Measurements from ENCODE around the gene MYO1D.
"Not testable (repeated sequence)": the region's sequence is repeated elsewhere in the genome, so short reads cannot be mapped to it uniquely, and the experiment has no call there.

The MYO1D gene

DNA sequence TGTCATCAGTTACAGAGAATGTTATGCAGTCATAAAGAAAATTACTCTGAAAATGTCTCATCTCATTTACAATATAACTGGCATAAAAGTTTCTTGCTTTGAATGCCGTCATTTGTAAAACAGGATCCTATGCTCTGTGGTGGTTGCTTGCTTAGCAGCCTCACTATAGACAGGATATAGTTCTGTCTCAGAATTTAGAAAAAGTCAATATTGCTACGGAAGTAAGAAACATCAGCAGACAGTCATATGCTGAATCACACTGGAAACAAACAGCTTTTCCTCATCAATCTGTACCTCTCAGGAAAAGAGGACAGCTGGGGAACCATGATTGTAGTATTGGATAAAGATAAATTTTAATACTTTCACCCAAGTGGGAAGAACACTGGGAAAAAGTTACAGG, 105.5 kb downstream of the MYO1D start:
- no peak for DNase-seq

- DNase-seq = no peak
Observed at GRCh38 chr17:32769846-32770245, 107.1 kb downstream of the MYO1D start.

DNA sequence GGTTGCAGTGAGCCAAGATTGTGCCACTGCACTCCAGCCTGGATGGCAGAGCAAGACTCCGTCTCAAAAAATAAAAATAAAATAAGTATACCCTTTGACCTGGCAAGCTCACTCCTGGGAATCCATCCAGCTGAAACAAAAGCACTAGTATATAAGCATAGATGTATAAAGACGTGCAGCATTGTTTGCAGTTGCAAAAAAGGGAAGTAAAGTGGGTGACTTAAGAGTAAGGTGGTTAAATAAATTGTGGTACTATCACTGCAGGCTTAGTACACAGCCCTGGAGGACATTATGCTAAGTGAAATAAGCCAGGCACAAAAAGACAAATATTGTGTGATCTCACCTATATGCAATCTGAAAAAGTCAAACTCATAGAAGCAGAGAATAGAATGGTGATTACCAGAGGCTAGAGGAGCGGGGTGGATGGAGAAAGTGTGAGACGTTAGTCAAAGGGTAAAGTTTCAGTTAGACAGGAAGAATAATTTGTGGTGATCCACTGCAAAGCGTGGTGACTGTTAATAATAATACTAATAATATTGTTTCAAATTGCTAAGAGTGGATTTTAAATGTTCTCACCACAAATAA, 113.0 kb downstream of the MYO1D start:
- no peak for DNase-seq

DNA sequence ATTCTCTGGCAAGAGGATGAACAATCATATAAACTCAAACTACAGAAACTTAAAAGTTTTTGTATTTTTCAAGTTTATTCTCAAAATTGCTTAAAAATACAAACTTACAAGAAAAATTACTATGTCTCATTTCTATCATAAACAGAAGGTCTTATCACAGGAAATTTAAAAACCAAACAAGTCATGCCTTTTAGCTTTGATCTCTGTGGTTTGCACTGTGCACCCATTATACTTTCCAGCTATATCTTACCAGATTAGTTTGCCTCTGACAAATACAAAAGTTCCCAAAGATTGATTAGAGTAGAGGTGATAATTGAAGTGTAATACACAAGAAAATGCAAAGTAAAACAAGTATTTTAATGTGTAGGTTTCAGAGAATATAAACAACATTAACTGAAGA, 117.4 kb downstream of the MYO1D start:
- no peak for DNase-seq

- DNase-seq = no peak
Observed at GRCh38 chr17:32757963-32758362, 119.0 kb downstream of the MYO1D start.

DNA sequence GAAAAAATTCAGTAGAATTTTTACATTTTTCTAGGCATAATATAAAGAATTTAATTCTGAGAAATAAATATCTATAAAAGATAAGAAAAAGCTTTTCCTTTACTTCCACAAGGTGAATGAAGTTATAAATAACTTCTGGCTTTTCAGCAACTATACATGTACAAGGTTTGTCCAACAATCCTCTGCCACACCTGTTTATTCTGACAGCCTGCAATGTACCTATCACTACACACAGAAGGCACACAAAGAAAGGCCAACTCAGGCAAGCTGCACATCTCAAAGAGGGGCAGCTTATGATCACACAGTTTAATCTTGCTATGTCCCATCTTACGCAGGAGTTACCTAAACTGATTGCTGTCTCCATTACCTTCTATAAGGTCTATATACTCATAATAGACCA, 120.2 kb downstream of the MYO1D start:
- DNase-seq = no peak

DNA sequence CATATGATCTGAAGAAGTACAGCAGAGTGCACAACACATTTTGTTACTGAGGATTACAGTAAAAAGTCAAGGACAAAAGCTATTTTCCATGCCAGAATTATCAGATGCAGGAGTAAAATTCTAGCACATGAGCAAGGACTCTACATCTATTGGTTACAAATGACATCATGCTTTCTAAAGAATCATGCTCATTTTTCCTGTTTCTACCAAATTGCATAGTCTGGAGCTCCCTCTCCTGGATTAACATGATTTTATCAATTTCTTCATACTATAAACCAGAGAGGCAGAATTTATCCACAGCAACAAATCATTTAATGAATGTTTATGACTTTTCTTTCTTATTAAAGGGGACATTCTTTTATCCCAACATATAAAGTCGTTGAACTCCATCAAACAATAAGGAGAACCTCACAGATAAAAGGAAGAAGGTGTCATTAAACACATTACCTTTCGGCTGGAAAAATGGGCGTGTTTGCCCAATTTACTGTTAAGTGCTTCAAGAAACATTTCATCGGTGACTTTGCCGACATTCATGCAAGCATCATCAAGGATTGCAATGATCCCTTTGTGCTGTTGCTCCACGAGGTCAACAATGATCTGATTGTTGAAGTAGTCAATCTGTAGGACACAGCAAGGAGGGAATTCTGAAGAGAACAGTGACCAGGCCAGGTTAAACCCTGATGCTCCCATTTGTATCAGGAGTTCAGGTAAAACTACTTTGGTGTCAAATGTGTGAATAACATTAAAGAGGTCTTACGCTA, 121.7 kb downstream of the MYO1D start:
- DNase-seq = no peak

DNA sequence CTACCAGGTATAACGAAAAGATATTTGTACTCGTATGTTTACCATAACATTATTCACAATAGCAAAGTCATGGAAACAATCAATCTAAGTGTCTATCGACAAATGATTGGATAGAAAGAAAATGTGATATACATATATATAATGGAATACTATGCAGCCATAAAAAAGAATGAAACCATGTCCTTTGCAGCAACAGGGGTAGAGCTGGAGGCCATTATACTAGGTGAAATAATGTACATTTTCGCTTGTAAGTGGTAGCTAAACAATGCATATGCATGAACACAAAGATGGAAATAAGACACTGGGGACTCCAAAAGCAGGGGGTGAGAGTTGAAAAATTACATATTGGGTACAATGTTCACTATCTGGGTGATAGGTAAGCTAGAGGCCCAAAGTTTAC, 124.0 kb downstream of the MYO1D start:
- DNase-seq = no peak

DNA sequence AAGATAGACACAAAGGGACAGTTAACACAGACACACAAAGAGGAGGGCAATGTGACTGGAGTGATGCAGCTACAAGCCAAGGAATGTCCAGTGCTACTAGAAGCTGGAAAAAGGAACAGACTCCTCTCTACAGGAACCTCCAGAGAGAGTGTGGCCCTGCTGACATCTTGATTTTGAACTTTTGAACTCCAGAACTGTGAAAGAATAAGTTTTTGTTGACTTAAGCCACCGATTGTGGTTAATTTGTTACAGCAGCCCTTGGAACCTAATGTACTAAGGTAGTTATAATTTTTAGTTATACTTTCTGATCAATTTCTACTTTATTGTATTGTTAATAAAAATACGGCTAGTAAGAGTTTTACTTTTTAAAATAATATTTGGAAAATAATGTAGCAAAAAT, 129.1 kb downstream of the MYO1D start:
- no peak for DNase-seq

DNA sequence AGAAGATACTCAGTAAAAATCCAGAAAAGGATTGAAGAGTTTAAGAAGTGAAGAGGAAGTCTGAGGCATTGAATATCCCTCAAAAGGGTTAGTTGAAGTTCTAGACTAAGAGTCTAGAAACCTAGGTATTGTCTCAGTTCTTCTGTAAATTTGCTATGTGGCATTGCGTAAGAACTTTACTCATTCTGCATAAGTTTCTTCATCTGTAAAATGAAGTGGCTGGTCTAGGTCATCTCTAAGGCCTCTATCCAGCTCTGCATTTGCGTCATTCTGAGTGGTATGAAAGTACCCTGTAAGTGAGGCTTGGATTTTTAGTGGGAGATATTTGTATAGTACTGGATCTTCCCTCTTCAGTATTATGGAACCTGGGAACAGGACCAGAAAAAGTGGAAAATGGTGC, 130.2 kb downstream of the MYO1D start:
- DNase-seq = no peak

DNA sequence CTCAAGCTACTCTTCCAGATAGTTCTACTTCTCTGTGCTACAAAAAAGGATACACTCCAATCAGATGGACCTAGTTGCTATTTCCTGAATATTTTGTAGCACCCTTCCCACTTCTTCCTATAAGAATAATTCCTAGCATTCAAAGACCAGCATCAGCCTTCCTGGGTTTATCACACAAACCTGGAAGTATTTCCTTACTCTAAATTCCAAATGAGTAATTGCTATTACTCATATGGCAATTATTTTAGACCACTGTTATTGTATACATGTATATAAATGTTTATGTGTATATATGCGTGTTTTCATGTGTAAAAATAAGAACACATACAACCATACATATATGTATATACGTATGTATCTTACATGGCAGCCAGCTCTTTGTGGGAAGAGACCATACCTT, 130.6 kb downstream of the MYO1D start:
- no peak for DNase-seq

DNA sequence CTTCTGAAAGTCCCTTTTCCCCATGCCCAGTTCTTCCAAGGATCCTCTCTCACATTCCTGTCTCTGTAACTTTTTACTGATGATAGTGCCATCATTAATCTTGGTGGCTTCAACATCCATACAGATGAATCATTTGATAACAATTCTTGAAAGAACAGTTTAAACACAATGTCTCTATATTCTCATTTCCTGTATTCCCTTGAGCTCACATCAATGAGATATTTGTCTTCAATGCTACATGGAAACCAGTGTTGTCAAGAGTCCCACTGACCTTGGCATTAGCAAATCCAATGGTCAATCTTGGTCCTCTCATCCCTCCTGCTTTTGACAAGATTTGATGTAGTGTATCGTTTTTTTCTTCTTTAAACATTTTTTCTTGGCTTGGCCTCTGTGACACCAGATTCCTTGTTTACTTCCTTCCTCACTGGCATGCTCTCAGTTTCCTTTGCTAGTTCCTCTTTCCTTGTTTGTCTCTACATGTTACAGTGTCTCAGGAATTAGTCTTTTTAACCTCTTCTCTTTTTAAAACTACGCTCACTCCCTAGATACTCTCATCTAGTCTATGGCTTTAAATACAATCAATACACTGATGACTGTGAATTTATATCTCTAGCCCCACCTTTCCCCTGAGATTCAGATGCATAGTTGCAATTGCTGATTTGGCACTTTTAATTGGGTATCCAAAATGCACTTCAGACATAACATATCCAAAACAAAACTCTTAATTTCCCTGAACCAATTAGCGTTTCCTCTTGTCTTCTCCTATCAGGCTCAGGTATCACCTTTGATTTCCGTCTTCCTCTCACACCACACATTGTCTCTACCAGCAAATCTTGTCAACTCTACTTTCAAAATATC, 134.0 kb downstream of the MYO1D start:
- DNase-seq = no peak

GRCh38 chr17:32741381-32741780, 135.5 kb downstream of the MYO1D start:
- DNase-seq = no peak

DNA sequence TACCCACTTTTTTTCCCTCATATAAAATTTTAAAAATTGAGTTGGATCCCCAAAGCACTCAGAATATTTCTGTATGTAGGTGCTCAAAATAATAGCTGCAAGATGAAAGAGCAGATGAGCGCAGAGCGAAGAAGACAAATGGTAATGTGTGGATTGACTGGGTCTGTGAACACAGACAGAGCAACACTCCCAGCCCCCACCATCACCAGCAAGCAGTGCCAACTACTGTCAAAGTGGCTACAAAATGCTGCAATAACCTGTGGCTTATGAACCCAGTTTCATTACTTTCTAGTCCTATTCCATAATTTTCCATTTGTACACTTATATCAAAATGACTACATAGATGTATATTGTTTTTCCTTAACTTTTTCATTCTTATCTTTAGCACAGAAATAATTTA, 137.2 kb downstream of the MYO1D start:
- no peak for DNase-seq

DNA sequence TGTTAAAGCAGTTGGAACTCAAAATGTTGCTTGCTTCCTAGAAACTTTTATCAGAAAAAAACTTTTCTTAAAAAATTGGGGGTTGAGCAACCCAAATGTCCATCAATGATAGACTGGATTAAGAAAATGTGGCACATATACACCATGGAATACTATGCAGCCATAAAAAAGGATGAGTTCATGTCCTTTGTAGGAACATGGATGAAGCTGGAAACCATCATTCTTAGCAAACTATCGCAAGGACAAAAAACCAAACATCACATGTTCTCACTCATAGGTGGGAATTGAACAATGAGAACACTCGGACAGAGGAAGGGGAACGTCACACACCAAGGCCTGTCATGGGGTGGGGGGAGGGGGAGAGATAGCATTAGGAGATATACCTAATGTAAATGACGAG, 137.8 kb downstream of the MYO1D start:
- not testable (repeated sequence) for DNase-seq

DNA sequence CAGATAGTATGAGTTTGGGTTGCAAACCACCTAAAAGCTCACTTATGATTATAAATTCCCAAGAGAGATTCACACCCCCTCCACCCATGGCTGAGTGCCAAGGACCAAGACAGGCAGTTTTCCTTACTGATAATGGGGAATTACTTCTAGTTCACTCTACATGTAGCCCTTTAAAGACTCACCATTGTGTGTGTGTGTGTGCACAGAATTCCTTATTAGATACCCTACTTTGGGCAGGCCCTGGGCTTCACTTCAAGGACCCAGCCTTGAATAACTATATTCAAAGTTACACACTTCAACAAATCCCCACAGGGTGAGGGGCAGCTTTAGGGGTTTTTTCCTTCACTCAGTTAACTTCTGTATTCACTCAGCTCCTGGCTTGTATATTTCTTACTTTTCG, 143.5 kb downstream of the MYO1D start:
- no peak for DNase-seq

DNA sequence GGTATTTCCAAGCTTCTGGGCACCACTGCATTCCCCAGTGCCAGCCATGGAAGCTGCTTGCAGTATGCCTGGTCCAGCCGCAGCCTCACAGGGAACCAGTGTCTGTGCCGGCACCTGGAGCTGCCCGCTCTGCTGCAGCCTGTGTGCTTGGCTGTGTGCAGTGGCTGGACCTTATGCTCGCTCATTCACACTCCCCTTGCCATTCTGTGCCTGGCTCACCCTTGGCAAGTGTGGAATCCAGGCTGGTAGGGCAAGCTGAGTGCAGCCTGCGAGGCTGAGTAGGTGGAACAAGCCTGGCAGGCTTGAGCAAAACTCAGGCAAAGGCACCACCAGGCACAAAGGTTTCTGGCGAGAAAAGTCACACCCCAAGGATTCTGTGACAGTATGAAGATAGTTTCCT, 144.0 kb downstream of the MYO1D start:
- DNase-seq = no peak

GRCh38 chr17:32732296-32732642, 144.7 kb downstream of the MYO1D start:
- no peak for DNase-seq

DNA sequence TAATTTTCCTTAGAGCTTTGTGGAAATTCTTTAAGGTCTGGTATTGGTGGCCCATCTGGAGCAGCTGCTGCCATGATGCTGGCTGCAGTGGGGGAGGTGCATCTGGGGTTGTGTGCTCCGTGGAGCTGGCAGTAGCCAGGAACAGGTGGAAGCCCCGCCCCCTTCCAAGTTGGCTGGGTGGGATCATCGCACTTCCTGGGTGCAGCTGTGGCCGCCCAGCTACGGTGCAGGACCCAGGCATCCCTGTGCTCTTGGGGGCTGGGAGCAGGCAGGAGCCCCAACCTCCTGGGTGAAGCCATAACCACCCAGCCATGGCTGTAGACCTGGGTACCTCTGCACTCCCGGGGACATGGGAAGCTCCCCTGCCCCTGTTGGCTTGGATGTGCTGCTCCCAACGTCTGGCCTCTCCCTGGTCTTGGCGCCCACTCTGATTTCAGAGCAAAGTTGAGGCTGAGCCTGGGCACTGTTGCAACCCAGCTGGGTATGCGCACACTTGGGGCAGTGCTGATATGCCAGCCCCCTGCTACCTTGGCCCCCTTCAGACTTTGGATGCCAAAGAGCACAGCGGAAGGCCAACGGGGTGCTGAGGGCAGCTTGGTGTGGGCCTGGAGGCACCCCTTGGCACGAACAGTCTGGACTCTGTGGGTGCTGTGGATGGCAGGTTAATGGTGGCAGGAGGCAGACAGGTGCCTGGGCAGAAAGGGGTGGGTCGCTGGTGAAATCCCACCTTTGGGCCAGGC, 145.2 kb downstream of the MYO1D start:
- no peak for DNase-seq

- no peak for DNase-seq
Observed at GRCh38 chr17:32727681-32728080, 149.2 kb downstream of the MYO1D start.

DNA sequence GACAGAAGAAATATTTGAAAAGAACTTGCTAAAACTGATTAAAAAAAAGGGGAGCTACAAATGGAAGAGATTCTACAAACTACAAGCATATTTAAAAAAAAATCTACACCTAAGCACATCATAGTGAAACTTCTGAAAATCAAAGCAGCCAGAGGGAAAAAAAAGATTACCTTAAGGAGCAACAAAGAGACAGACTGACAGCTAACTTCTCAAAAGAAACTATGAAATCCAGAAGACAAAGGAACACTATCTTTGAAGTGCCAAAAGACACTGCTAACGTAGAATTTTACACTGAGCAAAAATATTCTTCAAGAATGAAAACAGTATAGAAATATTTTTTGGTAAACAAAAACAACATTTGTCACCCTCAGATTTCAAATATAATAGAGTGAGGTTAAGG, 151.2 kb downstream of the MYO1D start:
- no peak for DNase-seq

DNA sequence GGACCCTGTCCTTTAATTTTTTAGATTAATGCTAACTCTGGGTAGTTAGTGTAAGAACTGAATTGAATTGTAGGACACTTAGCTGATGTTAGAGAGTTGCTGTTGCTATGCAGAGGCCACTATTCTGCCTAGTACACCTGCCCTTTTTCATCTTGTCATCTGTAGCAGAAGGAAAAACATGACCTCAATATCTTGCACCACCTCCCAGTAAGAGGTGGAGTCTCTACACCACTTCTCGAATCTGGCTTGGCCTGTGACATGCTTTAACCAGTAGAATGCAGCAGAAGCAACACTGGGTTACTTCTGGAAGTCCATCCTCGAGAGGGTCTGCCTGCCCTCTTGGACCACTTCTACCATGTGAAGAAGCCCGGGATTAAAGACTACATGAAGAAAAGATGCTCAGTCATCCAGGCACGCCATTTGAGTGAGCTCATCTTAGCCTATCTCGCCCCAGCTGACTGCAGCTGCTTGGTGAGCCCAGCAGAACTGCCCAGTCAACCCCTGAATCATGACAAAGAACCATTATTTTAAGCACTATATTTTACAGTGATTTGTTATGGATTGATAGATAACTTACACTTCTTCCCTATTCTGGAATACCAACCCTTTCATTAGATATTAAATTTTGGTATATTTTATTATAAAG, 153.5 kb downstream of the MYO1D start:
- no peak for DNase-seq

- no peak for DNase-seq
Observed at GRCh38 chr17:32722733-32723132, 154.2 kb downstream of the MYO1D start.

Data from activated naive CD4-positive, alpha-beta T cell treated with anti-CD3 and anti-CD28 coated beads, Interleukin-2, amount 50 U/mL, for 16 hours (primary cell).